Nucleus accumbens (tissue), 56 donors: ENCODE measurements around the gene JMJD8.

Experiments
- DNase-seq, 56 donors: peaks; one replicate each; lab custom pipeline; 2025; lab: John Stamatoyannopoulos, UW

The JMJD8 gene

GRCh38 chr16:678858-679813 lies 5.0 kb downstream of the JMJD8 start:
- peak in 43 of 56 donors; percentile 32 to 79 (median 64) for DNase-seq

GRCh38 chr16:678209-678857 lies 5.8 kb downstream of the JMJD8 start:
- no peak for DNase-seq

- no peak for DNase-seq
Measured at GRCh38 chr16:677316-678190, 6.6 kb downstream of the JMJD8 start.

GRCh38 chr16:676913-677312 lies 7.2 kb downstream of the JMJD8 start:
- DNase-seq, result no peak

GRCh38 chr16:676565-676902 lies 7.6 kb downstream of the JMJD8 start:
- DNase-seq, result no peak

- peak in 3 of 56 donors; percentile 27 to 44 (median 31) for DNase-seq
Measured at GRCh38 chr16:675884-676564, 8.1 kb downstream of the JMJD8 start.

GRCh38 chr16:674968-675883 lies 8.9 kb downstream of the JMJD8 start, which contains the start of gene RHBDL1:
Gene RHBDL1 (plus strand): TSS chr16:675671. CDS start chr16:675791, 120 bp downstream.
- DNase-seq, result peak in 30 of 56 donors; percentile 7 to 76 (median 32)

GRCh38 chr16:674214-674881 lies 9.8 kb downstream of the JMJD8 start:
- no peak for DNase-seq

GRCh38 chr16:673399-673991 lies 10.6 kb downstream of the JMJD8 start:
- DNase-seq, result no peak

GRCh38 chr16:672851-673250 lies 11.3 kb downstream of the JMJD8 start:
- DNase-seq, result no peak

- DNase-seq, result no peak
Measured at GRCh38 chr16:672371-672770, 11.8 kb downstream of the JMJD8 start.

GRCh38 chr16:671353-672131 lies 12.6 kb downstream of the JMJD8 start:
- DNase-seq, result no peak

GRCh38 chr16:670485-671352 lies 13.4 kb downstream of the JMJD8 start:
- no peak for DNase-seq

GRCh38 chr16:669666-670065 lies 14.5 kb downstream of the JMJD8 start:
- DNase-seq, result no peak

- no peak for DNase-seq
Measured at GRCh38 chr16:668519-669171, 15.5 kb downstream of the JMJD8 start.
